HG03135 (cell line): Measurements from ENCODE around the gene PXMP4.

Source experiments
- ATAC-seq: cut with Tn5 transposase; IDR thresholded peaks from one replicate; pipeline ENCODE4 v1.9.1; 2021; ENCODE audit warnings: mild to moderate bottlenecking, moderate library complexity; ENCODE audit not compliant: unreplicated experiment

The PXMP4 gene

DNA sequence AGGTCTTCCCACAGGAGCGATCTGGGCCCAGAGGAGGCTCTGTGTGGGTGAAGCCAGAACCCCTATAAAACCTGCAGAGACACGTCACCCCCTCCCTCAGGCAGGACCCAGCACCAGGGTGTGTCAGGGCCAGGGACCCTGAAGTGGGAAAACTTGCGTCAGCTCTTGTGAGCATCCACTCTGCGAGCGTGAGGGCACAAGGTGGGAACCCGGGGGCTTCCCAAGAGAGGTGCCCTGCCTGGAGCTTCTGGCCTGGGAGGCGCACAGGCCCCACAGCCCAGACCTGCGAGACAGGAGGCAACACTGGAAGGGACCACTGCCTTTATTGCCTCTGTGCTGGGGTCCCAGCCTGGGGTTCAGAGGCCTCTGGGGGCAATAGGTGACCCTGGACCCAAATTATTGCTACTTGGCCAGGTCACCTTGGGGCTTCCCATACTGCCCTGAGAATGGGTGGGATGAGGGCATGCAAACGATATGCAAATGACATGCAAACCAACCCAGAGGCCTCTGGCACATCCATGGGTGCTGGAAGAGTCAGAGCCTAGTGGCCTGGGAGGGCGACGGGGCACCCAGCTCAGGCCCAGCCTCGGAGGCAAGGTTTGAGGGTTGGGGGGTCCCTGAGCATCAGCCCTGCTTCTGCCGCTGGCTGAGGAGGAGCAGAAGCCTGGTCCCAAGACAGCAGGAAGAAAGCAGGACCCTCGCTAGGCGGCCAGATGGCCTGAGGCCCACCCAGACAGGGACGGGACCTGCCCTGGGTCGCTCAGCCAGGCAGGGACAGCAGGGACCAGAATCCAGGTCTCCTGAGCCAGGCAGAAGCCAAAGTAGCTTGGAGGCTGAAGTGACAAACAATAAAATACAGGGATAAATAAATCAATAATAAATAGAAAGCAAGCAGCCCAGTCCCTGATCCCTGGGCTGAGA is 63.1 kb downstream of the PXMP4 start:
- ATAC-seq, result no peak

DNA sequence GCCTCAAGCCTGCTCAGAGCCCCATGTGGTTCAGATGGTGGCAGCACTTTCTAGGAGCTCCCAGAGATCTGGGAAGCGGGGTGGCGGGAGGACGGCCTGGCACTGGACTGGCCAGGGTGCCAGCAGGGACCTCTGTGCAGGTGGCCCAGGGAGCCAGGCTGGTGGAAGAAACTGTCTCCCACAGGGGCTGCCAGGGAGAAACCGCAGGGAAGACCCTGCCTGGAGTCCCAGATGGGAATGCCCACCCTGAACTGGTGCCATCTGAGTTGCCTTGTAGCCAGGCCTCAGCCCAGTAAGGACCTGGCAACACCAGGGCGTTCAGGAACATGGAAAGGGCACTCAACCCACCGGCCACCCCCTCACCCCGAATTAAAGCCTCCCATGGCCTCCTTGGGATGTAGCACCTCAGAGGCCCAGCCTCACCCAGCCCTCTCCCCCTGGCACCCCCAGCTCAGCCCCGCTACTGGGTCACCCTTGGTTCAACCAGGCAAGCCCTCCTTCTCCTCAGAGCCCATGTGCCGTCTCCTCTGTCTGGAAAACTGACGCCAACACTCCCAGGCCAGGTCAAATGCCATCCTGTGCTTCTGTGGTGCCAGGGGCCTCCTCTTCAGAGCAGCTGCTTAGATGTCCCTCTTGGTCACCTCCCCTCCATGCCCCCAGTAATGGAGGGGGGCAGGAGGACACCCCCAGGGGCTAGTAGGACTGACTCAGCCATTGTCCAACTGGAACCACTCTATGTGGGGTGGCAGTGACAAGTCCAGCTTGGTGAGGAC is 63.9 kb downstream of the PXMP4 start:
- no peak for ATAC-seq

GRCh38 chr20:33655164-33655563 is 64.9 kb downstream of the PXMP4 start:
- no peak for ATAC-seq

GRCh38 chr20:33654680-33655161 is 65.4 kb downstream of the PXMP4 start:
- no peak for ATAC-seq

- ATAC-seq, result no peak
These were observed 66.1 kb downstream of the PXMP4 start for GRCh38 chr20:33653900-33654596.

DNA sequence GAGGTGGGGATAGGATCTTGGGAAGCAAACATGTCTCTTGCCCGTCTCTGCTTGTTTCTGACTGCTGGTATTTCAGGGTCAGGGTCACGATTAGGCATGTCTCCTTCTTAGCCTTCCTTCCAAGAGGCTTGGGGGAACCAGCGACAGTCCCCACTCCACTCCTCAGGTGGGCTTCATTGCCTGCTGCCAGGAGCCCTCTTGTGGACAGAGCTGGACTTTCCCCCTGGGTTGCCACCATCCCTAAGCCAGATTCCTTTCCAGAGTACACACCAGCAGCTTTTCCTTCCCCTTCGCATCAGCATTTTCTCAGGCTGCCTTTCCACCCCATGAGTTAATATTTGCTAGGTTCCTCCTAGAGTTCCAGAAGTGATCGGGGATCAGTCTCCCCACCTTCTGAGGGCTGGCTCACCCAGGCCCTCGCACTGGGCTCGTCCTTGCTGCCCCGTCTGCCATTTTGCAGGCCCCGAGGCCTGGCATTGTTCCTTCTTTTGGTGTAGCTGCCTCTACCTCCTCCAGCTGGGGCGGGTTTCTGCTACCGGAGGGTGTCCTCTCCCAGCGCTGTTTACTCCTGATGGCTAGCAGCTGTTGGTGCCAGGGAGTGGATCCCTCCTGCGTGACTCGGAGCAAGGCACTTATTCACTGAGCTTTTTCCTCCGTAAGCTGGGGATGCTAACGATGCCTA is 66.8 kb downstream of the PXMP4 start:
- ATAC-seq, result no peak
